ENCODE measurements around the gene LDB2. TPM values are rescaled to one million over a fixed set of nuclear protein-coding genes. Genes with fewer than 3 reads are reported as not detected.
"Not testable (repeated sequence)": the region's sequence is repeated elsewhere in the genome, so short reads cannot be mapped to it uniquely, and the experiment has no call there.

LDB2 gene
- 33.3 TPM for total RNA-seq
- long read RNA-seq, partial matches to known transcripts: 2 of 43 reads
- long read RNA-seq, other reads (novel, unspliced or antisense): 33 of 43 reads

DNA sequence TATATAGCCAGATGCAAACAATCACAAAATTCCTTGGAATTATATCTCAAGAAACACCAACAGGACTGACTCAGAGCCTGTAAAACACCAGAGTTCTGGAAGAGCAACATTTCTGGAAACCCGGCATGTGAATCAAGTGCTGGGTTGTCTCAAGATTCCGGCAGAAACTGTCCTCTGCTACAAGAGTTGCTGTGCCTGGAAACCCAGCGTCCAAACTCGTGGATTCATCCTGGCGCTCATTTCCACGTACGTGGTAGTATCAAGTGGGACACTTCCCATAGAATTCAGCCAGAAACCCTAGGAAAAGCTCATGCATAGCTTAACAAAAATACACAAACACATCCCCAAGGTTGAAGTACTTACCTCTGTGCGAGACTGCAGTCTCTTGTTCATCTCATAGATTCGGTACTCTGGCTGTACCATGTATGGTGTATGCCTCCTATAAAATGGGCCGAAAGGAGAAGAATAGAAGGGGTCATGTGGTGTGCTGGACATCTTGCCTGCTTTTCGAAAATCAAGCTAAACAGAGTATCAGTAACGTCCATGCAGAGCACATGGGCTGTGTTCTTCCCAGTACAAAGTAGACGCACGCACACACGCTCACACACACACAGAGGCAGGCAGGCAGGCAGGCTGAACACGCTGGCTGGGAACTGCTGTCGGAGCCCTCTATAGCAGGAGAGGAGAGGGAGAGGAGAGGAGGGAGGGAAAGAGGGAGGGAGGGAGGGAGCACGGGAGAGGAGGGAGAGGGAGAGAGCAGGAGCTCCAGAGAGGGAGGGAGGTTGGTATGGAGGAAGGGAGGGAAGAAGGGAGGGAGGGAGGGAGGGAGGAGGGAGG lies at the start of gene LDB2:
Gene LDB2 (minus strand): TSS at position 655 of the 837 bp plus-strand sequence.
- peak; percentile 82 for DNase-seq (ENCODE audit: low spot score)
- intact Hi-C loops (cut with DNase I): loop anchor here (5.0 kb wide), 1 partner anchor 106 kb away; no protein-coding TSS in a partner anchor

DNA sequence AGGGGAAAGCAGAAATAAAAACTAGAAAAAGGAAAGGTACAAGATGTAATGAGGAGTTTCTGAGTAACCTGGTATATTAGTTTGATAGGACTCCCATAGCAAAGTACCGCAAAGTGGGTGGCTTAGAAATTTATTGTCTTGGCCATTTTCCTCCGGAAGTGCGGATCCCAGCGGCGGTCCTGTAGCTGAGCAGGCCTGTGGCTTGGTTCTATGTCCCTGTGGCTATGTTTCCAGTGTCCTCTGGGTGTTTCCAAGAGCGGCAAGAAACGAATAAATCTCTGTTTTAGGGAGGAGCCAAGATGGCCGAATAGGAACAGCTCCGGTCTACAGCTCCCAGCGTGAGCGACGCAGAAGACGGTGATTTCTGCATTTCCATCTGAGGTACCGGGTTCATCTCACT lies 44.0 kb upstream of the LDB2 start:
- no peak for DNase-seq (ENCODE audit: low spot score)
- intact Hi-C loops (cut with DNase I): no loop called here

DNA sequence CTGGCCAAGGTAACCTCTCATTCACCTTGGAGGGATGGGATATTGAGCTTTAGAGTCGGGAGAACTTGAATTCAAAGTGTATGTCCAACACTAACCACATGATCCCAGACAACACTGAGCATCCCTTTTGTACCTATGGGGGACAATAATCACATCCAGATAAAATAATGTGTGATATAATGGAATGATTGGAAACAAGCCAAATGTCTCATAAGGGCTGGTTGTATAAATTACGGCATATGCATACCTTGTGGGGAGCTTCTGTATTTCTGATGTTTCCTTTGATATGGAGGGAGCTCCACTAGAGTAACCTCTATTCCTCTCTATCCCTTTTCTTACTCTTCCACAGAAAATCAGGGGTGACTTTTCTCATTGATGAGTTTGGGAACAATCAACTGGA lies 40.7 kb upstream of the LDB2 start:
- intact Hi-C loops (cut with DNase I): no loop called here
- no peak for DNase-seq (ENCODE audit: low spot score)

DNA sequence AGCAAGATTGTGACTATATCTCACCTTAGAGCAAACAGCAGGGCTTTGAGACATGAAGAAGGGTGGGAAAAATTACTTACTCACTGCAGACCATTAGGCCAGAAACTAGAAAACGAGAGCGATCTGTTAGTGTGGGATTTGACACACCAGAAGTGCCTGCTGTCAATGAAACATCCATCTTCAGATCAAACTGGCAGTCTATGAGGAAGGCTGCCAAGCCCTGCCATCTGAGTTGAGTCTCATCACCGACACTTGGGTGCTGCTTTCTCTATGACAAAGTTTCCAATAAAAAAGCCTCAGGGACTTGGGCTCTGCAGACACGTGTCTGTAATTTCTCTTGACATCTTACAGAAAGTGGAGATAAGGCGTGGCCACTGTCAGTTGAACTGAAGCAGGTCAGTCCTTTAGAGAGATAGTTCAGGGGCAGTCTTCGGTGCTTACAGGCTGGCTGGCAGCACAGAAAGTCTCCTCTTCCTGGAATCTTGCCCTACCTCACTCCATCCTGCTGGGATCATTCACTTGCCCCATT lies 40.1 kb upstream of the LDB2 start:
- DNase-seq (ENCODE audit: low spot score): no peak
- intact Hi-C loops (cut with DNase I): no loop called here

DNA sequence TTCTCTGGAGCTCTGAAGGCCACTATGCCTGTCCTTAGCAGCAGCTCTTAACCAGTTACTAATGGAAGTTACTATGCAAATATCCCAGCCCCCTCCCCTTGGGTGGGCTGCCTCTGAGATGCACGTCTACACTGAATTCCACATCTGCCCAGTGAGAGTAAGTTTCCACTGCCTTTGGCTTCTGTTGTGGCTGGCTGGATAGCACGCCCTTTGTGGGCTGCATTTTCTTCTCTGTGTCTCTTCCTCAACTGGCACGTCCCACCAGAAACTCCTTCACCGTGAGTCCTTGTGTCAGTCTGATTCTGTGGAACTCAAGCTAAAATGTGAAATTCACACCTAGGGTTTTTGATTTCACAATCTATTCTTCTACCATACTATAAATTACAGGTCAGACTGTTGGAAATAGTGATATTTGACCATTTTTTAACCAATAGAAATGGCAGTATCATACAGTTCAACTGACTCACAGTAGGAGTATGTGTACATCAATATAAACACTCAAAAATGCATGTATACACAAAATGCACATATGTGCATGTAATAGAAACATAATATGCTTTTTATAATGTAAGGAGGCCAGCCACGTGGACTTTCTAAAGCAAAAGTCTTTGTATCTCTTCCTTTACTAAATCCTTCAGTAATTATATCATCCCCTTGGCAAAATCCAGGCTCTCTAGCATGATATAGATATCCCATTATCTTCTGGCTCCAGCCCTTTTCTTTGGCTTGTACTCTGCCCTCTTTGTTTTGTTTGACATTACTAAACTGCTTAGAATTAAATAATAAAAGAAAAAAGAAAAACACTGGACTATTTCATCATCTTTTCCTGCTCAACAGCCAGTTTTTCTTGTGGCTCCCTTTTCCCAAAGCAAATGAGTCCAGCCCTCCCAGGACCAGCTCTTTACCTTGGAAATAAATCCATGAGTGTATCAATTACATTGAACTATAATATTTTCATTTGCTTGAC lies 33.2 kb upstream of the LDB2 start:
- intact Hi-C loops (cut with DNase I): no loop called here
- DNase-seq (ENCODE audit: low spot score): no peak

DNA sequence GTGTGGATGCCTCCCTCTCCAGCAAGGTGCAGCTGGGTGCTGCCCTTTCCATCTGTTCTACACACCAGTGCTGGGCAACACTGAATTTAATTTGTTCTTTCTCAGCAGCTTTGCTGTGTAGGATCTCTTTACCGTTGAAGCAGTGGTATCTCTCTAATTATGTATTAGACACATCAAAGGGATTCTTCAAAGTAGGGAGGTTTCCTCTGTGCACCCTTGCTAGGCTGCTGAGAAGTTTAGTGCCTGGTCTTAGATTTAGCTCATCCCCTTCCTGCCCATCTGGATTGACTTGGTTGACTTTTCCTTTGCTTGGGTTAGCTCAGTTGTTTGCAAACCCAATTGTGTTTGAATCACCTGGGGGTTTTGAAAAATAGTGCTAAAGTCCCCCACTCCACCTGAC lies 27.8 kb upstream of the LDB2 start:
- intact Hi-C loops (cut with DNase I): no loop called here
- DNase-seq (ENCODE audit: low spot score): no peak

DNA sequence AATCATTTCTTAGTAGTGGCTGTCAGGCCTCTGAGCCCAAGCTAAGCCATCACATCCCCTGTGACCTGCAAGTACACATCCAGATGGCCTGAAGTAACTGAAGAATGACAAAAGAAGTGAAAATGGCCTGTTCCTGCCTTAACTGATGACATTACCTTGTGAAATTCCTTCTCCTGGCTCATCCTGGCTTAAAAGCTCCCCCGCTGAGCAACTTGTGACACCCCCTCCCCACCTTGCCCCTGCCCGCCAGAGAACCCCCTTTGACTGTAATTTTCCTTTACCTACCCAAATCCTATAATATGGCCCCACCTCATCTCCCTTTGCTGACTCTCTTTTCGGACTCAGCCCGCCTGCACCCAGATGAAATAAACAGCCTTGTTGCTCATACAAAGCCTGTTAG lies 20.3 kb upstream of the LDB2 start:
- intact Hi-C loops (cut with DNase I): loop anchor here (10.0 kb wide), 1 partner anchor 526 kb away; no protein-coding TSS in a partner anchor
- not testable (repeated sequence) for DNase-seq (ENCODE audit: low spot score)

DNA sequence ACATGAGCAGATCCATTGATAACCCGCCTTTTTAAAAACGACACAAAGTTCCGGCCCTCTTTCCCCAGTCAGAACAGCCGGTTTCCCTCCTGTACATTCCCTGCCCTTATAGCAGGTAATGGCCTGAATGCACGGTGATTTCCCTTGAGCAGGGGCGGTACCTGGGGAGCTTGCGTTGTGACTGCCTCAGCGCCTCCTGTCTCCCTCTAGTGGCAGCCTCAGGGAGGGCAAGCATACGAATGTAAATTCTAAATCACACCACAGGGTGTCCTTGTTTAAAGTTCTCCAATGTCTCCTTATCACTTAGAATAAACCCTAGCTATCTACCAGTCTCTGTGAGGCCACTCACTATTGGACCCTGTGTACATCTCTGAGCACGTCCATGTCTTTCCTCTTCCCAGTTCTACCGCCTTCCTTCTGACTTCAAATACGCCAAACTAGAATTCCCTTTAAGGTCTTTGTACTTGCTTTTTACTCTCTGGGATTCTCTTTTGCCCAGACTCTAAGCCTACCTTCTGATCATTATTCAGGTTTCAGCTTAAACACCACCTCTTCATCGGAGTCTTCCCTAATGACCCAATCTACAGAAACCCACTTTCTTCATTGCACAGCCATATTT lies 18.4 kb upstream of the LDB2 start:
- no peak for DNase-seq (ENCODE audit: low spot score)

DNA sequence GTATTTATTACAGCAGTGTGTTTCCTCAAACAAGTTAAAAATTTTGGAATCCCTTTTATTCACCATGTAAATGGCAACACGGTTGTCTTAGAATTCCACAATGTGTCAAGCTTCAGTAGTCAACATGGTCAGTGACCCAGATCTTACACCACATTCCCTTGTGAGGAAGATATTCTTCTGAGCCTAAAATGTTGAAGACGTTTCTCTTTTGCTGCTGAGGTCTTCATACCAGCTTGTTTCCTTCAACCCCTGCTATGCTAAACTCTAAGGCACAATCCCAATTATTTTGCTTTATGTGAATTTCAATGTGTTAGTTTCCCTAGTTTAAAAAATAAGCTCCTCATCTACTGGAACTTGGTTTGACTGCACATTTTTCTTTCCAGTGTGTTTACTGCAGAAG lies 17.6 kb upstream of the LDB2 start:
- intact Hi-C loops (cut with DNase I): loop anchor here (10.0 kb wide), 1 partner anchor 529 kb away; no protein-coding TSS in a partner anchor

More for the DNA sequence above, 18.4 kb upstream of the LDB2 start:
- intact Hi-C loops (cut with DNase I): loop anchor here (10.0 kb wide), 1 partner anchor 528 kb away; no protein-coding TSS in a partner anchor

DNA sequence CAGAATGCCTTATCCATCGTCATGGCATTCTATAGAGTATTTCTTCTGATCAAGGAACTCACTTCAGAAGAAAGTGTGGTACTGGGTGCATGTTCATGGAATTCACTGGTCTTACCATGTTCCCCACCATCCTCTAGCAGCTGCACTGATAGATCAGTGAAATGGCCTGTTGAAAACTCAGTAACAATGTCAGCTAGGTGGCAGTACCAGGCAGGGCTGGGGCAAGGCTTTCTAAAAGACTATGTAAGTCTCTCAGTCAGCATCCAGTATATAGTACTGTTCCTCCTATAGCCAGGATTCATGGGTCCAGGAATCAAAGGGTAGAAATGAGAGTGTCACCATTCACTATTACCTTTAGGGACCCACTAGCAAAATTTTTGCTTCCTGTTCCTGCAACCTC lies 15.8 kb upstream of the LDB2 start:
- intact Hi-C loops (cut with DNase I): loop anchor here (5.0 to 10.0 kb wide), 3 partner anchors 117 to 531 kb away; no protein-coding TSS in a partner anchor
- DNase-seq (ENCODE audit: low spot score): no peak

More for the DNA sequence above, 17.6 kb upstream of the LDB2 start:
- DNase-seq (ENCODE audit: low spot score): no peak

DNA sequence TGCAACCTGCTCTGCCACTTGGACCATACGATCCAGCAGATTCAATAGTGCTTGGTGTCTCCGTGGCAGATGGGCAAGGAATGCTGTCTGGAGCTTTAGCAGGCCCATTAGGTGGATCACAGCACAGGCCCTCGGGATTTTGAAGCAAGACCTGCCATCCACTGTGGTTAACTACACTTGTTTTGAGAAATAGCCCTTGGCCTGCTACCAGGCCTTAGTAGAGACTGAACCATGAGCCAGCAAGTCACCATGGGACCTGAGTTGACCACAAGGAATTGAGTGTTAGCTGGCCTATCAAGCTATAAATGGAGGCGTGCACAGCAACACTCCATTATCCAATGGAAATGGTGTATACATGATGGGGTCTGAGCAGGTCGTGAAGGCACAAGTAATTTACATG lies 14.5 kb upstream of the LDB2 start:
- DNase-seq (ENCODE audit: low spot score): no peak
- intact Hi-C loops (cut with DNase I): loop anchor here (5.0 to 10.0 kb wide), 3 partner anchors 116 to 532 kb away; no protein-coding TSS in a partner anchor

DNA sequence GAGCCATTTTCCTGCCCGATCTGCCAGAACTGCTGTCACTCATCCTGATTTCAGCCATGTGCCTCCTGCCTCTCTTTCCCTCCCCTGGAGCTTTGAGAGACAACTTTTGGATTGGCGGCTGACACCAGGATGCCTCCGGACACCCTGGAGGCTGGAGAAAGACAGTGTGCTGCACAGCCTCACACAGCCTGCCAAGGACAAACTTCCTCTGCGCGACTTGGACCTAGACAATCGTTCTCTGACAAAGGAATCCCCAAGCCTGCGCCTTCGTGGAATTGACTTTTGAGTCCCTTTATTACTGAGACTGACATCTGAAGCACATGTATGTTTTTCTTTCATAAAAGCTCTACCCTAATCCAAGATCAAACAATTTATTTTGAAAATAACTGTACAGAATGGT lies 10.8 kb upstream of the LDB2 start:
- no peak for DNase-seq (ENCODE audit: low spot score)
- intact Hi-C loops (cut with DNase I): no loop called here

DNA sequence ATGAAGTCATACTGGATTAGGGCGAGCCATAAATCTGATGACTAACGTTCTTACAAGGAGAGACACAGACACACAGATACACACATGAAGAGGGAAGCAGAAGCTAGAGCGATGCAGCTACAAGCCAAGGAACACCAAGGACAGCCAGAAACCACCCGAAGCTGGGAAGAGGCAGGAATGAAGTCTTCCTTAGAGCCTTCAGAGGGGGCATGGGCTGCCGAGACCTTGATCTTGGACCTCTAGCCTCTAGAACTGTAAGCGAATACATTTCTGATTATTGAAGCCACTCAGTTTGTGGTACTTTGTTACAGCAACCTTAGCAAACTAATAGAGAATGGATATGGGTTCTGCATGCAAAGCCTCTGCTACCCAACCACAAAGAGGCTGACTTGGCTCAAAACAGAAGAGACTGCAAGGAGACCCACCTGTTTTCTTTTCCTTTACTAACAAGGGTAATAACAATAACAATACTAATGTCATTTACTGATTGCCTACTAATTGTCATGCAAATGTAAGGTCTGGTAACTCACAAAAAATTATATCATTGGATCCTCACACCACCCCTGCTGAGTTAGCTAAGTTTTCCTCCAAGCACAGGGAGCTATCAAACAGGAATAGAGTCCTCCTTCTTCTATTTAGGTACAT lies 10.1 kb upstream of the LDB2 start:
- intact Hi-C loops (cut with DNase I): no loop called here
- no peak for DNase-seq (ENCODE audit: low spot score)

DNA sequence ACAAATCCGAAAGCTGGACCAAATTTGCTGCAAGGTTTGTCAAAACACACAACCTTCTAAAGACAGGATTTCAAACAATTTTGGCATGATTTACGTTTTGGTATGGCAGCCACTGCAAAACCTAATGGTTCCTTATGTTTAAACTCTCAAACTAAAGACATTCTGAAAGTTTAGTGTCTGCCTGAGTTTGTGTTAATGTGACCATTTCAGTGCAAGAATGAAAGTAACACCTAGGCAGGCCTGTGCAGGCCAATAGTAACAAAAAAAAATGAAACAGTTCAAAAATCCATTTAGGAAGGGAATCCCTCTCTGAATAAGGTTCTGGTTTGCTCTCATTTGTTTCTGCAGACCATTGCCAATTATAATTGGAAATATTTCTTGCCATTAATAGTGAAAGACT lies 1.9 kb upstream of the LDB2 start:
- no peak for DNase-seq (ENCODE audit: low spot score)
- intact Hi-C loops (cut with DNase I): no loop called here

DNA sequence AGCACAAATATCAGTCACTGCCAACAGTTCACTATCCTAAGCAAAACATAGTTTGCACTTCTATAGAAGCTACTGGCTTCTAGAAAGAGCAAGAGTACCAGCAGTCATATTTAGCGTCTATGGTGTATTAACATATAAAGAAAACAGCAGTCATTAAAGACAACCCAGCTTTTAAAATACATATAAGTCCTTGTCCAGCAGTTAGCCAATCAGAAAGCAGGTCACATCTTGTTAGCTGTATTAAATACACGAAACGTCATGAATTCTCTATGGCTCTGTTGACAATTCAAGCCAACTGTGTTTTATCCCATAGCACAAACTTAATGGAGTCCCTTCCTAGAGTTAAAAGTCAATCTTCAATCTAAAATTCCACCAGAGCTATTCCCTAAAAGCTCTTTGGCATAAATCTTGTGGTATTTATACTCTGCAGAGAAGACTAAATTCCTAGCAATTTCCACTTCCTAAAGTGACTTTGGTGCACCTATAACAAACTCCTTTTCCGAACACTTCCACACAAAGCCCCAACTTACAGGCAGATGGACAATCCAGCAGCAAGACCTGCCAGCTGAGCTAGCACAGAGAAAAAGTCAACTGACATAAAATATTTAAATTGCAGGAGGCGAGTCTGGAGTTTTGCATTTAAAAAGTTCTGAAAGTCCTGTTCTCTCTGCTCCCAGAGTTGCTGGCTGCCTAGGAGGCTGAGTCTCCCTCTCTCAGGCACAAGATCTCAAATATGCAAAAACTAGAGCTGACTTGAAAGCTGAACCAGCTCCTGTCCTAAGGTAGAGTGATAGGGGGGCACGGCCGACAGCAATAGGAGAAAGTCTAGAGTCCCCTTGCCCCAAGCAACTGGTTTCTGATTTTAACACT lies 1.3 kb downstream of the LDB2 start:
- DNase-seq (ENCODE audit: low spot score): no peak
- intact Hi-C loops (cut with DNase I): loop anchor here (5.0 kb wide), 1 partner anchor 105 kb away; no protein-coding TSS in a partner anchor

DNA sequence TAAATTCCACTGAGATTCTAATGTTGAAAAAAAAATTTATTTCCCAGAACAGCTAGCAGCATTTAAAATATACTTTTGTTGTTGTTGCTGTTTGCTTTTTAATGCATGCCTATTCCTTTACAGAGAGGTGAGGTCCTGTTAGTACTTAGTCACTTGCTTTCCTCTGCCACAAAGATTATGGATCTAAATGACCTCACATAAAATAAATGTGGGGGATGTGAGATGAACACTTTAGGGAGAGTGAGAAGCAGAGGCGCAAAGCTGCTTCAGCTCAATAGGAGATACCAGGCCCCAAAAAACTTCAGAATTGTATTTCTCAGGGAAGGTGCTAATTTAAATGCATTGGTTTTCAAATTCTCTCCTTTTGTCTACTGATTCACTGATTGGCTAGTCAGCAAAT lies 4.0 kb downstream of the LDB2 start:
- intact Hi-C loops (cut with DNase I): loop anchor here (5.0 kb wide), 1 partner anchor 37 kb away; no protein-coding TSS in a partner anchor
- DNase-seq (ENCODE audit: low spot score): no peak

DNA sequence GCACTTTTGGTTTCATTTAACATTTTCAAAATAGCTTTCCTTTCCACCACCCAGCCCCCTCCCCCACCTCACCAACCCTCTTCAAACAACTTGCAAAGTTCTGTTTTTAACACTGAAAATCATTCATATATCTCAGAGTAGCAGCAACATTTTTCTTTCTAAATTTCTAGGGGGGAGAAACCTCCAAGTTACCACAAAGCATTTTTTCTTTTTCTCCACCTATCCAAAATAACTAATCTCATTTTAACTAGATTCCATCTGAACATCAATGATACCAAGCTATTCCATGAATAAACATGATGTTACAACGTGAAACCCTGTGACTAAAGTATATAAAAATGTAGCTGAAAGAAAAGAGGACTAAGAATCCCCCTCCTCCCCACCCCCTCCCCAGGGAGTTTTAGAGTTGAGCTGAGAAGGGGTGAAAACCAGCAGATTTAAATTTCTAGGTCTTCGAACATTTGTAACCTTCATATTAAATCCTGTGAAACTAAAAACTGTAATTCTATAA lies 5.2 kb downstream of the LDB2 start:
- DNase-seq (ENCODE audit: low spot score): no peak
- intact Hi-C loops (cut with DNase I): loop anchor here (5.0 kb wide), 1 partner anchor 36 kb away; no protein-coding TSS in a partner anchor

All from cardiac septum (tissue), 1 donor.